AG04450 (cell line): Measurements from ENCODE around the gene CIITA. TPM values are rescaled to one million over a fixed set of nuclear protein-coding genes. Genes with fewer than 3 reads are reported as not detected.

ENCODE experiments used
- CTCF ChIA-PET: fragments of 300-600, 350-600 bp; formaldehyde crosslinking; extraction: SDS; loops from one replicate; lab custom pipeline; 2022; ENCODE audit warnings: antibody characterized with exemption, inconsistent platforms; lab: Charles Lee
- POLR2A ChIA-PET: fragments of 350-600 bp; formaldehyde crosslinking; extraction: SDS; loops from one replicate; lab custom pipeline; 2021; ENCODE audit warnings: antibody characterized with exemption, inconsistent platforms; lab: Yijun Ruan, JAX
- DNase-seq: peaks from one replicate; pipeline ENCODE4 v3.0.0-alpha.2; 2011; ENCODE audit warnings: low read depth, low spot score
- H3K27ac ChIP-seq: one replicate; pipeline ENCODE4 v1.5.1; 2012; ENCODE audit warnings: low read depth, low read length, control low read depth
- H3K27me3 ChIP-seq: one replicate; pipeline ENCODE4 v1.6.0; 2012; ENCODE audit warnings: low read length; ENCODE audit not compliant: control insufficient read depth, insufficient read depth
- H3K4me3 ChIP-seq: 2 replicates; pipeline ENCODE4 v1.5.1; 2011; ENCODE audit warnings: mild to moderate bottlenecking, low read depth, low read length, control low read depth
- H3K9me3 ChIP-seq: 2 replicates; pipeline ENCODE4 v1.5.1; 2012; ENCODE audit warnings: low read length; ENCODE audit not compliant: control insufficient read depth, insufficient read depth
- polyA plus RNA-seq: library from polyadenylated mRNA; depleted of rRNA; stranded (reverse); fragments of >200 nt; gene quantifications from 2 replicates; pipeline ENCODE4 v1.2.3, GENCODE V29; 2011
- TF ChIP-seq, protein P1 (sequence below): IDR thresholded peaks from 2 replicates; pipeline ENCODE4 v1.5.1; 2011; ENCODE audit warnings: low read depth, low read length, control low read depth, inconsistent platforms

CIITA gene
- polyA plus RNA-seq, 1 experiment: 0.04 TPM

- Histone ChIP-seq H3K4me3 (no peak overlapping the region), H3K27me3 (no peaks in the 10 kb centered on the region), H3K27ac (no peak overlapping the region), H3K9me3 (no peaks in the 10 kb centered on the region)
- no peak for DNase-seq
- TF ChIP-seq, protein P1, sequence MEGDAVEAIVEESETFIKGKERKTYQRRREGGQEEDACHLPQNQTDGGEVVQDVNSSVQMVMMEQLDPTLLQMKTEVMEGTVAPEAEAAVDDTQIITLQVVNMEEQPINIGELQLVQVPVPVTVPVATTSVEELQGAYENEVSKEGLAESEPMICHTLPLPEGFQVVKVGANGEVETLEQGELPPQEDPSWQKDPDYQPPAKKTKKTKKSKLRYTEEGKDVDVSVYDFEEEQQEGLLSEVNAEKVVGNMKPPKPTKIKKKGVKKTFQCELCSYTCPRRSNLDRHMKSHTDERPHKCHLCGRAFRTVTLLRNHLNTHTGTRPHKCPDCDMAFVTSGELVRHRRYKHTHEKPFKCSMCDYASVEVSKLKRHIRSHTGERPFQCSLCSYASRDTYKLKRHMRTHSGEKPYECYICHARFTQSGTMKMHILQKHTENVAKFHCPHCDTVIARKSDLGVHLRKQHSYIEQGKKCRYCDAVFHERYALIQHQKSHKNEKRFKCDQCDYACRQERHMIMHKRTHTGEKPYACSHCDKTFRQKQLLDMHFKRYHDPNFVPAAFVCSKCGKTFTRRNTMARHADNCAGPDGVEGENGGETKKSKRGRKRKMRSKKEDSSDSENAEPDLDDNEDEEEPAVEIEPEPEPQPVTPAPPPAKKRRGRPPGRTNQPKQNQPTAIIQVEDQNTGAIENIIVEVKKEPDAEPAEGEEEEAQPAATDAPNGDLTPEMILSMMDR: no peak
- CTCF ChIA-PET: no interaction called here
- POLR2A ChIA-PET: no interaction called here
Measured at GRCh38 chr16:10938321-10938720, 61.3 kb downstream of the CIITA start.

- TF ChIP-seq, protein P1: no peak
- CTCF ChIA-PET: no interaction called here
Measured at GRCh38 chr16:10938796-10939648, 62.0 kb downstream of the CIITA start.

DNA sequence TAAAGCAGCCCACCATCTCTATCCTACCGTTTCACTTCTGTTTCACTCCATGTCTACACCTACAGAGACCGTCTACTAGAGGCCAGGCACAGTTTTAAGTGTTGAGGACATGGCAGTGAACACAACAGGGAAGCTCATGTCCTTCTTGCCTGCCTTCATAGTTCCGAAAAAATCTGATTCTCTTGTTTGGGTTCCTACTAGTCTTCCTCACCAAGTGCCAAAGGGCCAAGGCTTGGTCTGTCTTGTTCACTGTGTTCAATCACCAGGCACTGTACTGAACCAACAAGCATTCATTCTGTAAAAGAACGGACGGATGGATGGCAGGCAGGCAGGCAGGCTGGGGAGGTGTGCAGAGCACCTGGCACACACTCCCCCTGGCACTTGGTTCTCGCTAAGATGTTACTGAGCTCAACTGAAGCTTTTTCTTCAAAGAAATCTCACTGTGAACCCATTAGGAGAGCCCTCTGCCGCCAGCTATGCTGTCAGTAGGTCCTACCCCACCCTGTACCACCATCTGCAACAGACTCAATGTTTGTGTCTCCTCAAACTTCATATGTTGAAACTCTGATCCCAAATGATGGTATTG lies 62.7 kb downstream of the CIITA start:
- Histone ChIP-seq H3K9me3 (no peaks in the 10 kb centered on the region; the same call in 1 of the 2 replicates), H3K27me3 (no peaks in the 10 kb centered on the region), H3K27ac (no peak overlapping the region), H3K4me3 (peak overlapping the region; percentile 80)
- TF ChIP-seq, protein P1: no peak
- CTCF ChIA-PET: no interaction called here
- POLR2A ChIA-PET: no interaction called here
- no peak for DNase-seq

More at GRCh38 chr16:10938796-10939648, 62.0 kb downstream of the CIITA start:
- H3K9me3 ChIP-seq: no peaks in the 10 kb centered on the region
- POLR2A ChIA-PET: no interaction called here
- H3K27ac ChIP-seq: no peak overlapping the region
- H3K4me3 ChIP-seq: peak overlapping the region; percentile 80
- no peaks in the 10 kb centered on the region for H3K27me3 ChIP-seq
- DNase-seq: no peak

DNA sequence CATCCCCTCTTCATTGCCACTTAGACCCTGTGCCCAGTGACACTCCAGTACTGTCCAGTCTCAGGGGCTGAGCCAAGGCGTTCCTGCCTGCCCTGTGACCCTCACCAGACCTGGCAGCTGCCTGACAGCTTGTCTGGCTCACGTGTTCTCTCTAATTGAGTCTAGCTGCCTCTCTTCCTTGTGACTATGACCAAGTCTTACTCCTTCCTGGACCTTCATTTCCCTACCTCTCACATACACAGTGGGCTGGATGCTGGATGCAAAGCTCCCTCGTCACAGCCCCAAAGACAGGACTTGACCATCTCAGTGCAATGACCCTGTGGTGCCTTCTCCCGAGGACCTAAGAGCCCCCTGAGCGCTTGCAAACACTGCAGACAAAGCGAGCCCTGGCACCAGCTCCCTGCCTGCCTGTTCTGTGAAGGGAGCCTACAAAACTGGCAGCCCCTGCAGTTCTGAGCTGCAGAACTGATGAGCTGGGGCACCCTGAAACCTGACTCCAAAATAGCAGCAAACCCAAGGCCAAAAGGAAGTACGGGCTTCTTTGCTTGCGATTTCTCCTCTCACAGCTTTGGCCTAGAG lies 63.6 kb downstream of the CIITA start:
- Histone ChIP-seq H3K27ac (no peak overlapping the region), H3K27me3 (no peaks in the 10 kb centered on the region), H3K4me3 (peak overlapping the region; percentile 80), H3K9me3 (no peaks in the 10 kb centered on the region; the same call in 1 of the 2 replicates)
- no peak for DNase-seq
- ChIA-PET CTCF (interaction anchor here (1.5 kb wide), 1 partner anchor 22 kb away, joined by 10 read pairs; no protein-coding TSS in a partner anchor), POLR2A (no interaction called here)
- TF ChIP-seq, protein P1: no peak
